MM.1S (cell line): ENCODE data around the gene ASPRV1.

ENCODE experiments used
- DNase-seq: peaks from one replicate; pipeline ENCODE4 v3.0.0-alpha.2; 2015
- H2AFZ ChIP-seq: fragments of 300-600 bp; sonication (generic); 2 replicates; pipeline ENCODE4 v1.6.0; 2016; ENCODE audit warnings: antibody characterized with exemption, low read length
- H3F3A ChIP-seq: fragments of 300-600 bp; sonication (generic); 2 replicates; pipeline ENCODE4 v1.6.1; 2016; ENCODE audit warnings: mild to moderate bottlenecking, antibody characterized with exemption, low read length, moderate library complexity, mixed read lengths; ENCODE audit not compliant: insufficient read depth
- H3K27ac ChIP-seq: fragments of 300-600 bp; sonication (generic); 2 replicates; pipeline ENCODE4 v1.5.1; 2016; ENCODE audit warnings: mild to moderate bottlenecking, low read length
- H3K27me3 ChIP-seq: fragments of 300-600 bp; sonication (generic); replicated peaks from 2 replicates; pipeline ENCODE4 v1.6.0; 2016; ENCODE audit warnings: low read length; ENCODE audit not compliant: insufficient read depth
- H3K36me3 ChIP-seq: fragments of 300-600 bp; sonication (generic); replicated peaks from 2 replicates; pipeline ENCODE4 v1.6.1; 2016; ENCODE audit warnings: mild to moderate bottlenecking, low read length, mixed read lengths; ENCODE audit not compliant: insufficient read depth
- H3K4me1 ChIP-seq: fragments of 300-600 bp; sonication (generic); 2 replicates; pipeline ENCODE4 v1.6.1; 2016; ENCODE audit warnings: low read length, mixed read lengths
- H3K4me2 ChIP-seq: fragments of 300-600 bp; sonication (generic); 2 replicates; pipeline ENCODE4 v1.6.0; 2016; ENCODE audit warnings: low read depth, low read length
- H3K4me3 ChIP-seq: fragments of 300-600 bp; sonication (generic); 2 replicates; pipeline ENCODE4 v1.5.1; 2016; ENCODE audit warnings: low read length, mixed read lengths
- H3K79me2 ChIP-seq: fragments of 300-600 bp; sonication (generic); 2 replicates; pipeline ENCODE4 v1.6.1; 2016; ENCODE audit warnings: mixed run types, low read length, mixed read lengths
- H3K9ac ChIP-seq: fragments of 300-600 bp; sonication (generic); 2 replicates; pipeline ENCODE4 v1.6.1; 2016; ENCODE audit warnings: low read length, mixed read lengths
- H3K9me2 ChIP-seq: fragments of 300-600 bp; sonication (generic); replicated peaks from 2 replicates; pipeline ENCODE4 v1.6.1; 2016; ENCODE audit warnings: mild to moderate bottlenecking, low read length, mixed read lengths; ENCODE audit not compliant: insufficient read depth
- H3K9me3 ChIP-seq: fragments of 300-600 bp; sonication (generic); replicated peaks from 2 replicates; pipeline ENCODE4 v1.6.1; 2016; ENCODE audit warnings: mild to moderate bottlenecking, low read length, mixed read lengths; ENCODE audit not compliant: insufficient read depth
- H4K20me1 ChIP-seq: fragments of 300-600 bp; sonication (generic); 2 replicates; pipeline ENCODE4 v1.6.1; 2016; ENCODE audit warnings: mild to moderate bottlenecking, low read length, moderate library complexity, mixed read lengths; ENCODE audit not compliant: insufficient read depth
- CTCF ChIP-seq: fragments of 300-600 bp; sonication (generic); IDR thresholded peaks from 2 replicates; pipeline ENCODE4 v1.5.1; 2016; ENCODE audit warnings: antibody characterized with exemption, low read length, mixed read lengths
- EZH2 ChIP-seq: fragments of 300-600 bp; sonication (generic); optimal IDR thresholded peaks from 2 replicates; pipeline ENCODE3; 2017; ENCODE audit warnings: low read depth, mild to moderate bottlenecking, antibody characterized with exemption, low read length, mixed read lengths
- EZH2phosphoT487 ChIP-seq: fragments of 300-600 bp; sonication (generic); IDR thresholded peaks from 2 replicates; pipeline ENCODE4 v1.6.1; 2018; ENCODE audit warnings: antibody characterized with exemption, low read length

ASPRV1 gene

GRCh38 chr2:69959425-69959824 is 2.0 kb downstream of the ASPRV1 start:
- Histone ChIP-seq H3K27me3 (no peaks in the 10 kb centered on the region), H2AFZ (no peak overlapping the region), H3K9ac (no peak overlapping the region), H3K9me3 (no peaks in the 10 kb centered on the region), H3K79me2 (no peaks in the 10 kb centered on the region), H3K9me2 (no peaks in the 10 kb centered on the region), H3F3A (no peaks in the 10 kb centered on the region), H4K20me1 (no peaks in the 10 kb centered on the region), H3K4me1 (no peaks in the 10 kb centered on the region), H3K4me3 (no peak overlapping the region), H3K36me3 (no peaks in the 10 kb centered on the region), H3K27ac (no peak overlapping the region), H3K4me2 (no peak overlapping the region)
- no peak for TF ChIP-seq CTCF
- no peak for TF ChIP-seq EZH2phosphoT487
- no peak for TF ChIP-seq EZH2
- DNase-seq, result no peak

- Histone ChIP-seq H3K4me3 (no peak overlapping the region), H3K36me3 (no peaks in the 10 kb centered on the region), H3K79me2 (no peaks in the 10 kb centered on the region), H3K9ac (no peak overlapping the region), H3K4me2 (no peak overlapping the region), H3F3A (no peaks in the 10 kb centered on the region), H3K4me1 (no peaks in the 10 kb centered on the region), H2AFZ (no peak overlapping the region), H3K9me2 (no peaks in the 10 kb centered on the region), H3K27ac (no peak overlapping the region), H3K9me3 (no peaks in the 10 kb centered on the region), H4K20me1 (no peaks in the 10 kb centered on the region), H3K27me3 (no peaks in the 10 kb centered on the region)
- TF ChIP-seq EZH2 (no peak), EZH2phosphoT487 (no peak), CTCF (no peak)
- DNase-seq, result no peak
Measured at GRCh38 chr2:69958480-69958879, 3.0 kb downstream of the ASPRV1 start.

- no peaks in the 10 kb centered on the region for H3F3A ChIP-seq
- TF ChIP-seq EZH2, result no peak
- TF ChIP-seq EZH2phosphoT487, result no peak
- TF ChIP-seq CTCF, result no peak
- H3K36me3 ChIP-seq, result no peaks in the 10 kb centered on the region
- H3K79me2 ChIP-seq, result no peaks in the 10 kb centered on the region
- no peaks in the 10 kb centered on the region for H3K4me1 ChIP-seq
- no peak overlapping the region for H3K9ac ChIP-seq
- H3K9me3 ChIP-seq, result no peaks in the 10 kb centered on the region
- H3K27ac ChIP-seq, result no peak overlapping the region
- no peaks in the 10 kb centered on the region for H3K27me3 ChIP-seq
- no peak overlapping the region for H3K4me3 ChIP-seq
- H2AFZ ChIP-seq, result no peak overlapping the region
- no peaks in the 10 kb centered on the region for H4K20me1 ChIP-seq
- no peaks in the 10 kb centered on the region for H3K9me2 ChIP-seq
- H3K4me2 ChIP-seq, result no peak overlapping the region
- DNase-seq, result no peak
Measured at GRCh38 chr2:69957965-69958364, 3.5 kb downstream of the ASPRV1 start.
